ENCODE measurements around the gene NUCKS1.
A peak's percentile ranks its signal among the peaks of the same experiment; 100 is the strongest.
"Not testable (repeated sequence)": the region's sequence is repeated elsewhere in the genome, so short reads cannot be mapped to it uniquely, and the experiment has no call there.

The NUCKS1 gene

GRCh38 chr1:205726619-205727125 lies 23.3 kb downstream of the NUCKS1 start:
- no peak for DNase-seq

- DNase-seq = no peak
Measured at GRCh38 chr1:205725514-205725913, 24.5 kb downstream of the NUCKS1 start.

- not testable (repeated sequence) for DNase-seq
Measured at GRCh38 chr1:205720740-205721139, 29.2 kb downstream of the NUCKS1 start.

GRCh38 chr1:205719762-205720161 lies 30.2 kb downstream of the NUCKS1 start:
- no peak for DNase-seq

GRCh38 chr1:205719015-205719414 lies 31.0 kb downstream of the NUCKS1 start:
- DNase-seq = no peak

- DNase-seq = no peak
Measured at GRCh38 chr1:205716371-205717132, 33.4 kb downstream of the NUCKS1 start.

GRCh38 chr1:205715628-205716027 lies 34.4 kb downstream of the NUCKS1 start:
- DNase-seq = peak; percentile 64

- no peak for DNase-seq
Measured at GRCh38 chr1:205714906-205715246, 35.1 kb downstream of the NUCKS1 start.

GRCh38 chr1:205714190-205714905 lies 35.6 kb downstream of the NUCKS1 start:
- peak; percentile 43 for DNase-seq

GRCh38 chr1:205711105-205712048 lies 38.6 kb downstream of the NUCKS1 start:
- peak; percentile 94 for DNase-seq

- no peak for DNase-seq
Measured at GRCh38 chr1:205710201-205711062, 39.5 kb downstream of the NUCKS1 start.

GRCh38 chr1:205709640-205710039 lies 40.3 kb downstream of the NUCKS1 start:
- no peak for DNase-seq

GRCh38 chr1:205709059-205709398 lies 41.0 kb downstream of the NUCKS1 start:
- no peak for DNase-seq

- DNase-seq = no peak
Measured at GRCh38 chr1:205706601-205707502, 43.1 kb downstream of the NUCKS1 start.

- DNase-seq = no peak
Measured at GRCh38 chr1:205704903-205705302, 45.1 kb downstream of the NUCKS1 start.

GRCh38 chr1:205703072-205703471 lies 46.9 kb downstream of the NUCKS1 start:
- DNase-seq = peak; percentile 78

GRCh38 chr1:205701891-205702290 lies 48.1 kb downstream of the NUCKS1 start:
- no peak for DNase-seq

- no peak for DNase-seq
Measured at GRCh38 chr1:205701420-205701819, 48.6 kb downstream of the NUCKS1 start.

- DNase-seq = no peak
Measured at GRCh38 chr1:205700865-205701401, 49.0 kb downstream of the NUCKS1 start.

- DNase-seq = no peak
Measured at GRCh38 chr1:205699416-205699815, 50.6 kb downstream of the NUCKS1 start.

GRCh38 chr1:205698921-205699320 lies 51.1 kb downstream of the NUCKS1 start:
- DNase-seq = no peak

Measured in DMS53 (cell line).